GM19351 (cell line): ENCODE results near the gene SLC25A21.
"Not testable (repeated sequence)": the region's sequence is repeated elsewhere in the genome, so short reads cannot be mapped to it uniquely, and the experiment has no call there.

Experiments
- ATAC-seq: cut with Tn5 transposase; IDR thresholded peaks from one replicate; pipeline ENCODE4 v1.9.1; 2021; ENCODE audit warnings: mild to moderate bottlenecking, moderate library complexity; ENCODE audit not compliant: unreplicated experiment

Gene SLC25A21

DNA sequence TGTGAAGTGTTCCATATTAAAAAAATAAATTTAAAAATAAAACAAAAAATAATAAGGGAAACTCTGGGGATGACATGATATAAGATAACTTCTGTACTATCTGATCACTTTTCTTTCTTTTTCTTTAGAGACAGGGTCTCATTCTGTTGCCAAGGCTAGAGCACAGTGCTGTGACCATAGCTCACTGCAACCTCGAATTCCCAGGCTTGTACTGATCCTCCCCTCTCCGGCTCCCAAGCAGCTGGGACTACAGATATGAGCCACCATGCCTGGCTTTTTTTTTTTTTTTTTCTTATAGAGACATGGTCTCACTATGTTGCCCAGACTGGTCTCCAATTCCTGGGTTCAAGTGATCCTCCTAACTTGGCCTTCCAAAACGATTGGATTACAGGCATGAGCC lies 14.9 kb upstream of the SLC25A21 start:
- ATAC-seq, result no peak

DNA sequence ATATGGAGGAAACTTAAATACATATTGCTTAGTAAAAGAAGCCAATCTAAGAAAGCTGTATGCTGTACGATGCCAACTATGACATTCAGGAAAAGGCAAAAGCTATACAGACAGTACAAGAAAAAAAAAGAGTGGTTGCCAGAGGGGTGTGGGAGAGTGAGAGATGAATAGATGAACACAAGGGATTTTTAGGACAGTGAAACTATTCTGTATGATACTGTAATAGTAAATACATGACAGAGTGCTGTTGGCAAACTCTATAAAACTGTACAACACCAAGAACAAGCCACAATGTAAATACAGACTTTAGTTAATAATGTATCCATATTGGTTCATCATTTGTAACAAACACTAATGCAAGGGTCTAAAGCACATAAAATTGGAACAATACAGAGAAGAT lies 14.5 kb upstream of the SLC25A21 start:
- ATAC-seq, result no peak

DNA sequence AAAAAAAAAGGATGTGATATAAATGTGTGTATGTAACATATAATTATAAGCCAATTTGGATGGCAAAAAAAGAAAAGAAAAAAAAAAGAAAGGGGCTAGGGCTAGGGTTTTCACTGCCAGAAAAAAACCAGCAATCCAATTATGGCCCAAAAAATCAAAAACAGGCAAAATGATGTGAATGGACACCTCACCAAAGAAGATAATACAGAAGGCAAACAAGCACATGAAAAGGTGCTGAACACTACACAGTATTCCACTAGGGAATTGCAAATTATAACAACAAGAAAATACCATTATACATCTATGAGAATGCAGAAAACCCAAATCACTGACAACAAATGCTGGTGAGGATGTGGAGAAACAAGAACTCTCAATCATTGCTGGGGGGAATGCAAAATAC lies 13.3 kb upstream of the SLC25A21 start:
- ATAC-seq, result no peak

DNA sequence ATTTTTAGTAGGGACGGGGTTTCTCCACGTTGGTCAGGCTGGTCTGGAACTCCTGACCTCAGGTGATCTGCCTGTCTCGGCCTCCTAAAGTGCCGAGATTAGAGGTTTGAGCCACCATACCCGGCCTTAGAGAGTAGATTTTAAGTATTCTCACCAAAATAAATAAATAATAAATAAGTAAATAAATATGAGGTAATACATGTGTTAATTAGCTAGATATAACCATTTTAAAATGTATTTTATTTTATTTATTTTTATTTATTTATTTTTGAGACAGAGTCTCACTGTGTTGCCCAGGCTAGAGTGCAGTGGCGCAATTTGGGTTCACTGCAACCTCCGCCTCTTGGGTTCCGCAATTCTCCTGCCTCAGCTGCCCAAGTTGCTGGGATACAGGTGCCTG lies 12.1 kb upstream of the SLC25A21 start:
- ATAC-seq, result not testable (repeated sequence)

DNA sequence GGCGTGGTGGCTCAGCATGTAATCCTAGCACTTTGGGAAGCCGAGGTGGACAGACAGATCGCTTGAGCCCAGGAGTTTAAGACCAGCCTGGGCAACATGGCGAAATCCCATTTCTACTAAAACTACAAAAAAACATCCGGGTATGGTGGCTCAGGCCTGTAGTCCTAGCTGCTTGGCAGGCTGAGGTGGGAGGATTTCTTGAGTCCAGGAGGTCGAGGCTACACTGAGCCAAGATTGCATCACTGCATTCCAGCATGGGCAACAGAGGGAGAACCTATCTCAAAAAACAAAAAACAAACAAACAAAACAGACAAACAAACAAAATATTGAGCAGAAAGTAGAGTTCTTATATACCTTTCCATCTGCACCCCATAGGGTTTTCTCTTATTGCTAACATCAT lies 9.0 kb upstream of the SLC25A21 start:
- ATAC-seq, result no peak

GRCh38 chr14:37180886-37181285 lies 8.5 kb upstream of the SLC25A21 start:
- not testable (repeated sequence) for ATAC-seq

GRCh38 chr14:37179896-37180502 lies 7.6 kb upstream of the SLC25A21 start:
- no peak for ATAC-seq

- ATAC-seq, result no peak
These were observed 669 bp upstream of the SLC25A21 start for GRCh38 chr14:37172936-37173614.

GRCh38 chr14:37171678-37172023 lies 755 bp downstream of the SLC25A21 start:
- no peak for ATAC-seq

GRCh38 chr14:37170993-37171392 lies 1.4 kb downstream of the SLC25A21 start:
- ATAC-seq, result no peak

- no peak for ATAC-seq
These were observed 2.2 kb downstream of the SLC25A21 start for GRCh38 chr14:37170237-37170636.

DNA sequence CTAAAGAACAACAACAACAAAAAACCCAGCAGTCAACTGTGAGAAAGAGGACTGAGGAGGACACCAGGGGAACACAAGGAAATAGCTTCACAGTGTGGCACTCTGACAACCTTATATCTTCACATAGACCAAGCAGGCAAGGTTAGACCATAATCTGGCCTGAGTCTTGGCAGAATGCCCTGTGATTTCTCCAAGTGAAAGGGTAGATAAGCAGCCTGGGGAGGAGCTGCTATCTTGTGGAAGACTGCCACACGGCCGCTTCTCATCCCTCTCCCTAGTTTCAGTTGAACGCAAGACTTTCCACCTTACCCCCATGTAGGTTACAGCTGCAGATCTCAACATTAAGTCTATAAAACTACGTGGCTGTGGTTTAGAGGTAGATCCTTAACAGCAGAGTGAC lies 3.7 kb downstream of the SLC25A21 start:
- no peak for ATAC-seq

GRCh38 chr14:37167151-37168047 lies 5.0 kb downstream of the SLC25A21 start:
- ATAC-seq, result no peak

- no peak for ATAC-seq
These were observed 6.6 kb downstream of the SLC25A21 start for GRCh38 chr14:37165794-37166193.

DNA sequence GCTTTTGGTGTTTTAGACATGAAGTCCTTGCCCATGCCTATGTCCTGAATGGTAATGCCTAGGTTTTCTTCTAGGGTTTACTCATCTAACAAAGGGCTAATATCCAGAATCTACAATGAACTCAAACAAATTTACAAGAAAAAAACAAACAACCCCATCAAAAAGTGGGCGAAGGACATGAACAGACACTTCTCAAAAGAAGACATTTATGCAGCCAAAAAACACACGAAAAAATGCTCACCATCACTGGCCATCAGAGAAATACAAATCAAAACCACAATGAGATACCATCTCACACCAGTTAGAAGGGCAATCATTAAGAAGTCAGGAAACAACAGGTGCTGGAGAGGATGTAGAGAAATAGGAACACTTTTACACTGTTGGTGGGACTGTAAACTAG lies 10.1 kb downstream of the SLC25A21 start:
- ATAC-seq, result not testable (repeated sequence)

GRCh38 chr14:37157987-37158386 lies 14.4 kb downstream of the SLC25A21 start:
- no peak for ATAC-seq

GRCh38 chr14:37153483-37153882 lies 18.9 kb downstream of the SLC25A21 start:
- no peak for ATAC-seq

- no peak for ATAC-seq
These were observed 19.4 kb downstream of the SLC25A21 start for GRCh38 chr14:37153005-37153404.

- no peak for ATAC-seq
These were observed 22.0 kb downstream of the SLC25A21 start for GRCh38 chr14:37150414-37150813.

- no peak for ATAC-seq
These were observed 25.0 kb downstream of the SLC25A21 start for GRCh38 chr14:37147310-37147880.

- not testable (repeated sequence) for ATAC-seq
These were observed 26.0 kb downstream of the SLC25A21 start for GRCh38 chr14:37146438-37146837.

GRCh38 chr14:37145395-37145794 lies 27.0 kb downstream of the SLC25A21 start:
- ATAC-seq, result no peak
